ENCODE measurements around the gene NTRK2.

Gene NTRK2

GRCh38 chr9:84940294-84940693 lies 270.8 kb downstream of the NTRK2 start:
- DNase-seq (ENCODE audit: low read depth), result no peak

GRCh38 chr9:84941792-84942191 lies 272.3 kb downstream of the NTRK2 start:
- no peak for DNase-seq (ENCODE audit: low read depth)

- DNase-seq (ENCODE audit: low read depth), result no peak
These were observed 274.0 kb downstream of the NTRK2 start for GRCh38 chr9:84943482-84944050.

- DNase-seq (ENCODE audit: low read depth), result no peak
These were observed 276.5 kb downstream of the NTRK2 start for GRCh38 chr9:84945878-84946538.

- no peak for DNase-seq (ENCODE audit: low read depth)
These were observed 278.0 kb downstream of the NTRK2 start for GRCh38 chr9:84947412-84947972.

GRCh38 chr9:84949258-84949657 lies 279.7 kb downstream of the NTRK2 start:
- no peak for DNase-seq (ENCODE audit: low read depth)

GRCh38 chr9:84949971-84950370 lies 280.4 kb downstream of the NTRK2 start:
- DNase-seq (ENCODE audit: low read depth), result no peak

- DNase-seq (ENCODE audit: low read depth), result no peak
These were observed 281.6 kb downstream of the NTRK2 start for GRCh38 chr9:84950879-84951811.

GRCh38 chr9:84953252-84953773 lies 283.8 kb downstream of the NTRK2 start:
- DNase-seq (ENCODE audit: low read depth), result no peak

GRCh38 chr9:84953797-84954705 lies 284.5 kb downstream of the NTRK2 start:
- no peak for DNase-seq (ENCODE audit: low read depth)

- DNase-seq (ENCODE audit: low read depth), result no peak
These were observed 285.6 kb downstream of the NTRK2 start for GRCh38 chr9:84955155-84955554.

GRCh38 chr9:84955971-84956370 lies 286.4 kb downstream of the NTRK2 start:
- no peak for DNase-seq (ENCODE audit: low read depth)

GRCh38 chr9:84959339-84959738 lies 289.8 kb downstream of the NTRK2 start:
- DNase-seq (ENCODE audit: low read depth), result no peak

- DNase-seq (ENCODE audit: low read depth), result no peak
These were observed 297.6 kb downstream of the NTRK2 start for GRCh38 chr9:84966876-84967830.

GRCh38 chr9:84969084-84969483 lies 299.6 kb downstream of the NTRK2 start:
- DNase-seq (ENCODE audit: low read depth), result no peak

GRCh38 chr9:84969736-84970135 lies 300.2 kb downstream of the NTRK2 start:
- no peak for DNase-seq (ENCODE audit: low read depth)

GRCh38 chr9:84970432-84970831 lies 300.9 kb downstream of the NTRK2 start:
- DNase-seq (ENCODE audit: low read depth), result no peak

GRCh38 chr9:84971571-84971970 lies 302.0 kb downstream of the NTRK2 start:
- no peak for DNase-seq (ENCODE audit: low read depth)

- DNase-seq (ENCODE audit: low read depth), result no peak
These were observed 304.7 kb downstream of the NTRK2 start for GRCh38 chr9:84974258-84974657.

GRCh38 chr9:84974855-84975254 lies 305.3 kb downstream of the NTRK2 start:
- no peak for DNase-seq (ENCODE audit: low read depth)
